Measurements from ENCODE around the gene RABAC1. TPM values are rescaled to one million over a fixed set of nuclear protein-coding genes. Genes with fewer than 3 reads are reported as not detected.

Gene RABAC1
- total RNA-seq, 4 donors from 2014 or later: 138 to 359 (median 241) TPM

GRCh38 chr19:41910240-41910991, 48.7 kb downstream of the RABAC1 start:
- intact Hi-C loops (cut with DNase I): no loop called here

GRCh38 chr19:41909706-41910105, 49.4 kb downstream of the RABAC1 start:
- peaks cover 8% of the 10 kb centered on the region for H3K27me3 ChIP-seq
- intact Hi-C loops (cut with DNase I): no loop called here
- TF ChIP-seq CTCF (IDR thresholded peaks at IDR 0.05): no peak

More at GRCh38 chr19:41910240-41910991, 48.7 kb downstream of the RABAC1 start:
- 54 to 72% methylated on average over 7 to 12 of the region's 12 CpGs for WGBS, 2 donors
- H3K27me3 ChIP-seq: peaks cover 12% of the 10 kb centered on the region
- peaks cover 13 to 16% of the 10 kb centered on the region in 2 donors for H3K36me3 ChIP-seq
- H3K4me3 ChIP-seq (replicated peaks in 1 of 3): no peak overlapping the region
- H3K4me1 ChIP-seq: no peaks in the 10 kb centered on the region
- H3K9me3 ChIP-seq: no peaks in the 10 kb centered on the region
- no peak overlapping the region for H3K27ac ChIP-seq
- no peak for TF ChIP-seq CTCF (IDR thresholded peaks at IDR 0.05)
- no peak for TF ChIP-seq POLR2A (IDR thresholded peaks at IDR 0.05)
- DNase-seq: no peak

DNA sequence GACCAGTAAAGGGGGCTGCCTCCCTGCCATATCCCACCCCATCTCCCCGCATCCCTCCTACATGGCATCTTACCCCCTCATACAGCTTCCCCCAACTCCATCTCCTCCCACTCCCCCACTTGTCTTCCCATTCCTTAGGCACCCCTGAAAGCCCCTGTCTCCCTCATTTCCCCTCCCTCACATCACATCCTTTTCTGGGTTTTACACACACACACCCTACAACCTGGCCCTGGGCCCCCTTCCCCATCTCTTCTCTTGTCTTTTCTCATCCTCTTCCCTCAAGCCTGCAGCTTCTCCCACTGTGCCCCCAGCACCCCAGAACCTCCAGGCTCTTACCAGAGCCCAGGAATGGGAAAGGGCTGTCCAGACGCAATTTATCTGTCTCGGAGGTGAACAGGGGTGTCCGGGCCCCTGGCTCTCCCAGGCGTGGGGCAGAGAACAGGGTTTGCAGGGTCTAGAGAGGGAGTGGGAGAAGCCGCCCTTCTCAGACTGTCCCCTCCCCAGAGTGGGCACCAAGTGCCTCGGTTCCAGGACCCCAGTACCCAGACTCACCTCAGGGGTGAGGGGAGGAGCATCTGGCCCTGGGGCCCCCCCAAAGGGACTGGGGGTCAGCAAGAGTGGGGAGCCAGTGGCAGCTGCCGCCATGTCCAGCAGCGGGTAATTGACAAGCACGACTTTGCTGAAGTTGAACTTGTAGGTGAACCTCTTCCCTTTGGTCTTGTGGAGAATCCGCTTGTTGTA, 50.2 kb downstream of the RABAC1 start:
- peaks cover 8% of the 10 kb centered on the region for H3K27me3 ChIP-seq
- H3K9me3 ChIP-seq: no peaks in the 10 kb centered on the region
- TF ChIP-seq CTCF (IDR thresholded peaks at IDR 0.05): no peak
- TF ChIP-seq POLR2A (IDR thresholded peaks at IDR 0.05): no peak
- intact Hi-C loops (cut with DNase I): no loop called here
- H3K36me3 ChIP-seq: peaks cover 28 to 29% of the 10 kb centered on the region in 2 donors
- DNase-seq: no peak
- no peak overlapping the region for H3K27ac ChIP-seq
- H3K4me3 ChIP-seq (replicated peaks in 1 of 3): no peak overlapping the region
- no peaks in the 10 kb centered on the region for H3K4me1 ChIP-seq
- WGBS, 2 donors: 77 to 89% methylated on average over 5 to 11 of the region's 11 CpGs

More at GRCh38 chr19:41909706-41910105, 49.4 kb downstream of the RABAC1 start:
- Histone ChIP-seq H3K36me3 (peaks cover 20 to 21% of the 10 kb centered on the region in 2 donors), H3K4me1 (no peaks in the 10 kb centered on the region), H3K27ac (no peak overlapping the region), H3K9me3 (no peaks in the 10 kb centered on the region), H3K4me3 (replicated peaks in 1 of 3) (no peak overlapping the region)
- 0 to 53% methylated on average over 1 to 7 of the region's 13 CpGs for WGBS, 2 donors
- no peak for DNase-seq

DNA sequence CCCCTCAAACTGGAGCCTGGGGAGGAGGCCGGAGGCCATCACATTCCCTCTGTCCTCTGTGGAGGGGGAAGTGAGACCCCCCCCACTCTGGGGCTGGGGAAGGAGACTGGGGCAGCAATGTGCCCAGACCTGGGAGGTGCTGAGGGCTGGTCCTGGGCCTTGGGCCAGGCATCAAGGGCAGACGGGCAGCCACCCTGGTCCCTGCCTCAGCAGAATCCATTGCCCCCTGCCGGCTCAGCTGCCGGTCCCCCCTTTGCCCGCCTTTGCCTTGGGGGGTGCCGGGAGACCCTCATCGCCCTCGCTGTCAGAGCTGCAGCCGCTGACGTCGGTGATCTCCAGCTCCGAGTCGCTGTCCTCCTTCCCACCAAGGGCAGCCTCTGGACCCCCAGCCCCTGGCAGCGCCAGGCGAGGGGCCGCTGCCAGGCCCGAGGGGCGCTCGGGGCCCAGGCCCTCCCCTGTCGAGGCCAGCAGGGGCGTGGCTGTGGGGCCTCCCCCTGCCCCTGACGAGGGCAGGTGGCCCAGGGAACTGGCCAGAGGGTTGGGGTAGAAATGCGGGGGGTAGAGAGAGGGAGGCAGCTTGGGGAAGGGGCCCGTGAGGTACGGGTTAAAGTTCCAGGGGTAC, 51.0 kb downstream of the RABAC1 start:
- 88 to 93% methylated on average over 16 to 17 of the region's 25 CpGs for WGBS, 2 donors
- Histone ChIP-seq H3K36me3 (peaks cover 36 to 37% of the 10 kb centered on the region in 2 donors), H3K4me1 (no peaks in the 10 kb centered on the region), H3K27ac (no peak overlapping the region), H3K4me3 (replicated peaks in 1 of 3) (no peak overlapping the region), H3K27me3 (peaks cover 8% of the 10 kb centered on the region), H3K9me3 (no peaks in the 10 kb centered on the region)
- intact Hi-C loops (cut with DNase I): no loop called here
- no peak for TF ChIP-seq POLR2A (IDR thresholded peaks at IDR 0.05)
- no peak for TF ChIP-seq CTCF (IDR thresholded peaks at IDR 0.05)
- no peak for DNase-seq
